IMR-90 (cell line): ENCODE measurements around the gene PAPPA.

Source experiments
- CEBPB ChIP-seq: IDR thresholded peaks from 2 replicates; pipeline ENCODE4 v1.6.1; 2012; ENCODE audit warnings: low read depth, low read length, improper control_type of control experiment
- MAFK ChIP-seq: IDR thresholded peaks from 2 replicates; pipeline ENCODE4 v1.6.1; 2012; ENCODE audit warnings: low read depth, low read length, improper control_type of control experiment
- MAZ ChIP-seq: IDR thresholded peaks from 2 replicates; pipeline ENCODE4 v1.6.1; 2012; ENCODE audit warnings: low read depth, mild to moderate bottlenecking, low read length, improper control_type of control experiment, moderate library complexity, borderline replicate concordance
- POLR2A ChIP-seq: IDR thresholded peaks from 2 replicates; pipeline ENCODE4 v1.6.1; 2012; ENCODE audit warnings: mild to moderate bottlenecking, low read depth, low read length
- RCOR1 ChIP-seq: IDR thresholded peaks from 2 replicates; pipeline ENCODE4 v1.6.1; 2012; ENCODE audit warnings: mild to moderate bottlenecking, low read length, improper control_type of control experiment; ENCODE audit not compliant: insufficient replicate concordance
- SMC3 ChIP-seq: fragments of 150-350 bp; IDR thresholded peaks from 2 replicates; pipeline ENCODE4 v1.6.1; 2016; ENCODE audit warnings: low read depth, mild to moderate bottlenecking, antibody characterized with exemption, low read length, moderate library complexity
- USF2 ChIP-seq: fragments of 150-350 bp; IDR thresholded peaks from 2 replicates; pipeline ENCODE4 v1.6.1; 2017; ENCODE audit warnings: mild to moderate bottlenecking, antibody characterized with exemption, low read length, low read depth
- TF ChIP-seq, protein P1 (sequence below): conservative IDR thresholded peaks from 2 replicates; pipeline ENCODE4 v1.5.1; 2012; ENCODE audit warnings: mild to moderate bottlenecking, low read depth, low read length, improper control_type of control experiment

- TF ChIP-seq RCOR1 (no peak), USF2 (no peak), POLR2A (no peak), MAZ (no peak), MAFK (peak; percentile 73), CEBPB (no peak), SMC3 (no peak)
- TF ChIP-seq, protein P1, sequence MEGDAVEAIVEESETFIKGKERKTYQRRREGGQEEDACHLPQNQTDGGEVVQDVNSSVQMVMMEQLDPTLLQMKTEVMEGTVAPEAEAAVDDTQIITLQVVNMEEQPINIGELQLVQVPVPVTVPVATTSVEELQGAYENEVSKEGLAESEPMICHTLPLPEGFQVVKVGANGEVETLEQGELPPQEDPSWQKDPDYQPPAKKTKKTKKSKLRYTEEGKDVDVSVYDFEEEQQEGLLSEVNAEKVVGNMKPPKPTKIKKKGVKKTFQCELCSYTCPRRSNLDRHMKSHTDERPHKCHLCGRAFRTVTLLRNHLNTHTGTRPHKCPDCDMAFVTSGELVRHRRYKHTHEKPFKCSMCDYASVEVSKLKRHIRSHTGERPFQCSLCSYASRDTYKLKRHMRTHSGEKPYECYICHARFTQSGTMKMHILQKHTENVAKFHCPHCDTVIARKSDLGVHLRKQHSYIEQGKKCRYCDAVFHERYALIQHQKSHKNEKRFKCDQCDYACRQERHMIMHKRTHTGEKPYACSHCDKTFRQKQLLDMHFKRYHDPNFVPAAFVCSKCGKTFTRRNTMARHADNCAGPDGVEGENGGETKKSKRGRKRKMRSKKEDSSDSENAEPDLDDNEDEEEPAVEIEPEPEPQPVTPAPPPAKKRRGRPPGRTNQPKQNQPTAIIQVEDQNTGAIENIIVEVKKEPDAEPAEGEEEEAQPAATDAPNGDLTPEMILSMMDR: no peak
Measured at GRCh38 chr9:116378873-116379272, 225.3 kb downstream of the PAPPA start.
